Adrenal gland (tissue), 12 donors: ENCODE measurements around the gene MBD3L4. TPM values are rescaled to one million over a fixed set of nuclear protein-coding genes. Genes with fewer than 3 reads are reported as not detected.
A peak's percentile ranks its signal among the peaks of the same experiment; 100 is the strongest.
"Not testable (repeated sequence)": the region's sequence is repeated elsewhere in the genome, so short reads cannot be mapped to it uniquely, and the experiment has no call there.

Source experiments
- DNase-seq, 7 donors: peaks; one replicate each; pipeline ENCODE4 v3.0.0-alpha.2; 2019 to 2020
- H3K27ac ChIP-seq, 5 donors: fragments of 200-600 bp; sonication (generic) in 4 of 5; 1 replicate in 3 of 5; 2 replicates in 2 of 5; pipeline versions ENCODE4 v1.5.1 to v1.8.0; 2016 to 2020; ENCODE audit warnings: mild to moderate bottlenecking in 1 of 5
- H3K27me3 ChIP-seq: fragments of 200-600 bp; 2 replicates; pipeline ENCODE4 v1.8.0; 2021
- H3K36me3 ChIP-seq, 2 donors: fragments of 200-600 bp; replicated peaks in 1 of 2; 1 replicate in 1 of 2; 2 replicates in 1 of 2; pipeline versions ENCODE4 v1.5.1 to v1.8.0; 2018 to 2022
- H3K4me1 ChIP-seq, 2 donors: fragments of 200-600 bp; replicated peaks in 1 of 2; 1 replicate in 1 of 2; 2 replicates in 1 of 2; pipeline versions ENCODE4 v1.5.1 to v1.8.0; 2018 to 2021
- H3K4me3 ChIP-seq, 4 donors: fragments of 200-600 bp; sonication (generic) in 3 of 4; one replicate each; pipeline ENCODE4 v1.5.1; 2016 to 2018
- H3K9me3 ChIP-seq, 3 donors: fragments of 200-600 bp; sonication (generic) in 1 of 3; replicated peaks in 1 of 3; 1 replicate in 2 of 3; 2 replicates in 1 of 3; pipeline versions ENCODE4 v1.5.1 to v1.8.0; 2016 to 2021
- CTCF ChIP-seq, 6 experiments: fragments of 450-650 bp in 4 of 6; fragments of 200-600 bp in 2 of 6; sonication (generic) in 1 of 6; IDR thresholded peaks; 1 replicate in 5 of 6; 2 replicates in 1 of 6; pipeline versions ENCODE4 v1.5.1 to v1.8.0; 2016 to 2021; ENCODE audit warnings: antibody characterized with exemption in 6 of 6, mild to moderate bottlenecking in 2 of 6, moderate library complexity in 1 of 6
- POLR2A ChIP-seq, 2 donors: fragments of 450-650 bp; IDR thresholded peaks; one replicate each; pipeline ENCODE4 v1.6.1; 2017; ENCODE audit warnings: antibody characterized with exemption in 2 of 2, mild to moderate bottlenecking in 2 of 2, moderate library complexity in 1 of 2
- WGBS, 4 donors: extraction: QIAGEN DNeasy Blood & Tissue Kit in 2 of 4; methylation state at CpG; one replicate each; pipeline versions ENCODE4 v1.1.5 to v1.1.7; 2013 to 2017; 5-methylcytosine and 5-hydroxymethylcytosine counted together
- intact Hi-C, 2 donors: fragments of 100-400 bp; cut with DNase I; formaldehyde crosslinking; loops; one replicate each; pipeline versions ENCODE4 v1.14.1 to v1.15.0; 2022 to 2023
- polyA plus RNA-seq, 3 donors: library from polyadenylated mRNA; stranded (reverse); fragments of 200-250 nt in 2 of 3; fragments of 350-450 nt in 1 of 3; fragmentation: Illumina TruSeq in 1 of 3; extraction: RNeasy Lipid Tissue Mini Kit (QIAGEN cat#74804) in 1 of 3; gene quantifications; one replicate each; pipeline ENCODE4 v1.2.3, GENCODE V29; 2013 to 2014
- total RNA-seq, 9 donors: library from RNA; depleted of rRNA in 4 of 9; stranded (reverse); fragments of >200 nt in 4 of 9; fragments of 120-200 nt in 1 of 9; fragmentation: NEBNext Ultra II Directional in 1 of 9; extraction: Animal tissue kit (Norgen Biotek cat#: 25700) in 1 of 9; gene quantifications; one replicate each; pipeline versions ENCODE4 v1.1.0 to v1.2.4, GENCODE V29; 2013 to 2023
- donor health status: healthy with polysubstance abuse.
- donor health status: Bipolar disorder and iron deficiency.
- donor health status: DM: yes; HTN: yes; CAD: no.
- donor health status: DM: no; HTN: no; CAD: no.
- donor health status: DM: no; HTN: no; CAD: no.
- donor health status: DM: yes; HTN: yes; CAD: no.

MBD3L4 gene
- total and polyA plus RNA-seq, 12 donors, result not detected

GRCh38 chr19:7063764-7064418 lies 23.9 kb upstream of the MBD3L4 start:
- no peak overlapping the region for H3K27ac ChIP-seq
- 83 to 90% (median 86%) methylated on average over 8 to 9 of the region's 9 CpGs for WGBS, 4 donors

GRCh38 chr19:7063339-7063738 lies 23.4 kb upstream of the MBD3L4 start:
- DNase-seq, result peak in 1 of 7 donors; percentile 46
- WGBS, 4 donors, result 74 to 86% (median 76%) methylated on average over 4 of the region's 4 CpGs
- intact Hi-C loops, result no loop called here
- H3K9me3 ChIP-seq, result no peaks in the 10 kb centered on the region
- no peak overlapping the region for H3K27ac ChIP-seq
- H3K27me3 ChIP-seq, result no peaks in the 10 kb centered on the region
- TF ChIP-seq POLR2A (IDR thresholded peaks at IDR 0.05), result no peak
- H3K36me3 ChIP-seq, result no peaks in the 10 kb centered on the region
- no peak overlapping the region for H3K4me3 ChIP-seq
- H3K4me1 ChIP-seq, result no peaks in the 10 kb centered on the region

More at GRCh38 chr19:7063764-7064418, 23.9 kb upstream of the MBD3L4 start:
- no peaks in the 10 kb centered on the region for H3K4me1 ChIP-seq
- no peaks in the 10 kb centered on the region for H3K9me3 ChIP-seq
- H3K27me3 ChIP-seq, result no peaks in the 10 kb centered on the region
- DNase-seq, result peak in 1 of 7 donors; percentile 45
- intact Hi-C loops, result no loop called here
- H3K4me3 ChIP-seq, result no peak overlapping the region
- TF ChIP-seq POLR2A (IDR thresholded peaks at IDR 0.05) (no peak), CTCF (IDR thresholded peaks at IDR 0.05) (no peak)
- no peaks in the 10 kb centered on the region for H3K36me3 ChIP-seq

- 44 to 64% (median 53%) methylated on average over 1 to 2 of the region's 2 CpGs for WGBS, 4 donors
- H3K9me3 ChIP-seq, H3K27me3 ChIP-seq, H3K27ac ChIP-seq, intact Hi-C loops, DNase-seq, H3K36me3 ChIP-seq, H3K4me1 ChIP-seq, H3K4me3 ChIP-seq: not testable (repeated sequence)
Observed at GRCh38 chr19:7059977-7060376, 20.0 kb upstream of the MBD3L4 start.

GRCh38 chr19:7058576-7058975 lies 18.6 kb upstream of the MBD3L4 start, which contains the start of gene MBD3L3:
TSS of gene MBD3L3 (minus strand) at chr19:7058676. CDS start at chr19:7058605, 71 bp downstream.
- H3K9me3 ChIP-seq, H3K36me3 ChIP-seq, H3K27ac ChIP-seq, H3K4me1 ChIP-seq, intact Hi-C loops, H3K27me3 ChIP-seq, H3K4me3 ChIP-seq, DNase-seq: not testable (repeated sequence)
- WGBS, 4 donors, result no CpG with 5 or more reads among the region's 8 CpGs

- H3K4me3 ChIP-seq, H3K36me3 ChIP-seq, DNase-seq, intact Hi-C loops, H3K4me1 ChIP-seq, H3K9me3 ChIP-seq, H3K27ac ChIP-seq, H3K27me3 ChIP-seq: not testable (repeated sequence)
- 78 to 80% methylated on average over 8 of the region's 16 CpGs; no CpG with 5 or more reads in 2 of the 4 donors for WGBS, 4 donors
Observed at GRCh38 chr19:7056371-7056770, 16.4 kb upstream of the MBD3L4 start.

- DNase-seq, H3K36me3 ChIP-seq, H3K4me1 ChIP-seq, H3K9me3 ChIP-seq, H3K27me3 ChIP-seq, intact Hi-C loops, H3K27ac ChIP-seq, H3K4me3 ChIP-seq: not testable (repeated sequence)
- 92 to 94% (median 92%) methylated on average over 11 to 12 of the region's 14 CpGs for WGBS, 4 donors
Observed at GRCh38 chr19:7055679-7056078, 15.7 kb upstream of the MBD3L4 start.

- H3K36me3 ChIP-seq, DNase-seq, H3K4me3 ChIP-seq, H3K27ac ChIP-seq, H3K27me3 ChIP-seq, H3K9me3 ChIP-seq, intact Hi-C loops, H3K4me1 ChIP-seq: not testable (repeated sequence)
- WGBS, 4 donors, result 94 to 99% (median 96%) methylated on average over 8 to 14 of the region's 14 CpGs
Observed at GRCh38 chr19:7054635-7055368, 14.8 kb upstream of the MBD3L4 start.

GRCh38 chr19:7052896-7053295 lies 12.9 kb upstream of the MBD3L4 start:
- 93 to 96% (median 95%) methylated on average over 7 of the region's 7 CpGs for WGBS, 4 donors
- DNase-seq, H3K4me3 ChIP-seq, H3K9me3 ChIP-seq, H3K36me3 ChIP-seq, intact Hi-C loops, H3K27me3 ChIP-seq, H3K4me1 ChIP-seq, H3K27ac ChIP-seq: not testable (repeated sequence)

GRCh38 chr19:7051421-7051820 lies 11.4 kb upstream of the MBD3L4 start:
- 85 to 89% methylated on average over 2 of the region's 5 CpGs; no CpG with 5 or more reads in 2 of the 4 donors for WGBS, 4 donors
- intact Hi-C loops, H3K4me3 ChIP-seq, H3K27ac ChIP-seq, H3K36me3 ChIP-seq, H3K9me3 ChIP-seq, H3K4me1 ChIP-seq, H3K27me3 ChIP-seq: not testable (repeated sequence)
- peak in 1 of 7 donors; percentile 11 for DNase-seq

- H3K4me3 ChIP-seq, H3K36me3 ChIP-seq, intact Hi-C loops, H3K9me3 ChIP-seq, H3K4me1 ChIP-seq, DNase-seq, H3K27ac ChIP-seq, H3K27me3 ChIP-seq: not testable (repeated sequence)
- no CpG with 5 or more reads among the region's 7 CpGs for WGBS, 4 donors
Observed at GRCh38 chr19:7049021-7049420, 9.0 kb upstream of the MBD3L4 start, which contains the start of gene MBD3L2. TSS of gene MBD3L2 (plus strand) at chr19:7049321. CDS start at chr19:7049374, 53 bp downstream.
